OCI-LY7 (cell line): ENCODE data around the gene RBKS. TPM values are rescaled to one million over a fixed set of nuclear protein-coding genes. Genes with fewer than 3 reads are reported as not detected.

Source experiments
- BruUV-seq: library from RNA; stranded (reverse); fragments of 400-500 nt; replicated peaks from 2 replicates; lab custom pipeline; 2021; lab: Mats Ljungman, UMichigan
- CTCF ChIA-PET: fragments of 300-600 bp; sonication (Branson Sonifier 250); formaldehyde crosslinking; loops from one replicate; lab custom pipeline; 2022; ENCODE audit warnings: antibody characterized with exemption; ENCODE audit not compliant: unreplicated experiment; lab: Charles Lee
- POLR2A ChIA-PET: fragments of 300-600 bp; sonication (Branson Sonifier 250); formaldehyde crosslinking; loops from one replicate; lab custom pipeline; 2022; ENCODE audit warnings: antibody characterized with exemption; lab: Charles Lee
- DNase-seq: peaks from one replicate; pipeline ENCODE4 v3.0.0-alpha.2; 2015; ENCODE audit warnings: low spot score
- H2AFZ ChIP-seq: fragments of 200-600 bp; sonication (generic), shearing (Covaris generic); 2 replicates; pipeline ENCODE4 v1.6.1; 2014; ENCODE audit warnings: mild to moderate bottlenecking, antibody characterized with exemption, low read length, moderate library complexity
- H3K27ac ChIP-seq: fragments of 200-600 bp; sonication (generic); 2 replicates; pipeline ENCODE4 v1.5.1; 2014; ENCODE audit warnings: mixed run types, low read depth, mild to moderate bottlenecking, moderate library complexity, low read length, inconsistent platforms; ENCODE audit not compliant: poor library complexity, severe bottlenecking
- H3K36me3 ChIP-seq: fragments of 200-600 bp; sonication (generic); 2 replicates; pipeline ENCODE4 v1.6.1; 2014; ENCODE audit warnings: mild to moderate bottlenecking, antibody characterized with exemption, low read length, moderate library complexity, mixed read lengths; ENCODE audit not compliant: insufficient read depth
- H3K4me1 ChIP-seq: fragments of 200-600 bp; sonication (generic); 2 replicates; pipeline ENCODE4 v1.5.1; 2014; ENCODE audit warnings: mild to moderate bottlenecking, low read length; ENCODE audit not compliant: insufficient read depth, poor library complexity, severe bottlenecking
- H3K4me2 ChIP-seq: fragments of 200-600 bp; sonication (generic); 2 replicates; pipeline ENCODE4 v1.6.1; 2014; ENCODE audit warnings: mild to moderate bottlenecking, low read length
- H3K4me3 ChIP-seq: fragments of 200-600 bp; sonication (generic); 2 replicates; pipeline ENCODE4 v1.5.1; 2014; ENCODE audit warnings: mild to moderate bottlenecking, low read depth, low read length; ENCODE audit not compliant: poor library complexity, severe bottlenecking
- H3K79me2 ChIP-seq: fragments of 200-600 bp; sonication (generic); 2 replicates; pipeline ENCODE4 v1.6.1; 2016; ENCODE audit warnings: low read depth, mild to moderate bottlenecking, low read length, moderate library complexity, mixed read lengths; ENCODE audit not compliant: insufficient read depth
- H3K9me2 ChIP-seq: fragments of 200-600 bp; sonication (generic); 2 replicates; pipeline ENCODE4 v1.6.1; 2016; ENCODE audit warnings: mild to moderate bottlenecking, low read length, mixed read lengths; ENCODE audit not compliant: insufficient read depth
- H3K9me3 ChIP-seq: fragments of 200-600 bp; sonication (generic); 2 replicates; pipeline ENCODE4 v1.6.1; 2014; ENCODE audit warnings: mild to moderate bottlenecking, mixed run types, low read length, mixed read lengths
- H4K20me1 ChIP-seq: fragments of 200-600 bp; sonication (generic); 2 replicates; pipeline ENCODE4 v1.6.1; 2014; ENCODE audit warnings: mild to moderate bottlenecking, antibody characterized with exemption, low read length, moderate library complexity, mixed read lengths; ENCODE audit not compliant: insufficient read depth
- EZH2phosphoT487 ChIP-seq: fragments of 200-600 bp; sonication (generic); IDR thresholded peaks from 2 replicates; pipeline ENCODE4 v1.6.1; 2018; ENCODE audit warnings: low read depth, borderline replicate concordance, mild to moderate bottlenecking, mixed run types, antibody characterized with exemption, low read length, moderate library complexity, mixed read lengths
- intact Hi-C: fragments of 100-400 bp; cut with micrococcal nuclease; formaldehyde crosslinking; loops from one replicate; pipeline ENCODE4 v1.10.0; 2022; ENCODE audit not compliant: unreplicated experiment
- total RNA-seq, 2 experiments: library from RNA; depleted of rRNA in 1 of 2; stranded (reverse); fragments of >200 nt in 1 of 2; shearing (Covaris generic) in 1 of 2; gene quantifications; 2 replicates each; pipeline ENCODE4 v1.2.3, GENCODE V29; 2014 to 2022
- TF ChIP-seq, protein P1 (sequence below): fragments of 200-600 bp; sonication (generic); conservative IDR thresholded peaks from 2 replicates; pipeline ENCODE4 v1.5.1; 2014; ENCODE audit warnings: mild to moderate bottlenecking, antibody characterized with exemption, low read length, moderate library complexity, mixed read lengths

Gene RBKS
- total RNA-seq, 2 experiments from 2014 or later: 1.1 TPM

DNA sequence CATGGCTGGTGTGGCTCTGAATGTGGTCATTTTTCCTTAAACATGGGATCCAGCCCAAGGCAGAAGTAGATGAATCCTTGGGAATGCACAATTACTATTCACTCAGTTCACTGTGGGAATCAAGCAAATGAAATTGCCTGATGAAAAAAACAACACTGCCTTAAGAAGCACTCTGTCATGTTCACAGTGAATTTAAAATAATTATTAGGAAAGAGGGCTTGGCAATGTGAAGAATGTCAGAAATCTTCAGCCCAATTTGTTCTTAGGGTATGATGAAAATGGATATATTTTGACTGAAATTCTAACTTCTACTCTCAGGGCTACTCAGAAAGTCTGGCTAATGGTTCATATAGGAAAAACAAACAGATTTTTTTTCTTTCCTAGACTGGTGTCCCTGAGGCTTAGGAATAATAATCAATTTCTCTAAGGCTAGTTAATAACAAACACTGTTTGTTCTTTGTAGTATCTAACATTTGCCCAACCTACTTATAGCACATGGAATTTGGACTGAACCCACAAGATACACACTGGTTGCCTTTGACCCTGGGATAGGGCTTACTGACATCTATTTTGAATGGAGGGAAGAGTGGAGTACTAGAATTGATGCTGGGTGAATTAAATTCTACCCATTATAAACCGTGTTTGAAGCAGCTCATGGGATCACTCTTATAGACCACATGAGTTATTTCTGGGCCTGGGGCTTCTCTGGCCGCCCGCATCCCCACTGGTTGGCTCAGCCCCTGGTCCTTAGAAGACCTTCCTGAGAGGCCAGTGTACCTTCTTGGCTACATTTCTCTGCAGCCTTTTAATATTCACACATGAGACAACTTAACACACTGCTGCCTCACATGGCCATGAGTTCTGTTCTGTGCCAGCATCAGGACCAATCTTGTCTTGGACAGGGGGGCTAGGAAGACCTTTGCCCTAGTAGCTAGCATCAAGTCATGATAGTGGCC lies 127.0 kb downstream of the RBKS start:
- Histone ChIP-seq H3K9me3 (no peaks in the 10 kb centered on the region), H3K79me2 (no peaks in the 10 kb centered on the region), H3K27ac (no peak overlapping the region), H3K4me3 (no peak overlapping the region), H2AFZ (no peak overlapping the region), H3K4me1 (no peaks in the 10 kb centered on the region), H3K9me2 (no peaks in the 10 kb centered on the region), H3K36me3 (no peaks in the 10 kb centered on the region), H4K20me1 (no peaks in the 10 kb centered on the region), H3K4me2 (no peak overlapping the region)
- CTCF ChIA-PET: no interaction called here
- TF ChIP-seq EZH2phosphoT487: no peak
- TF ChIP-seq, protein P1, sequence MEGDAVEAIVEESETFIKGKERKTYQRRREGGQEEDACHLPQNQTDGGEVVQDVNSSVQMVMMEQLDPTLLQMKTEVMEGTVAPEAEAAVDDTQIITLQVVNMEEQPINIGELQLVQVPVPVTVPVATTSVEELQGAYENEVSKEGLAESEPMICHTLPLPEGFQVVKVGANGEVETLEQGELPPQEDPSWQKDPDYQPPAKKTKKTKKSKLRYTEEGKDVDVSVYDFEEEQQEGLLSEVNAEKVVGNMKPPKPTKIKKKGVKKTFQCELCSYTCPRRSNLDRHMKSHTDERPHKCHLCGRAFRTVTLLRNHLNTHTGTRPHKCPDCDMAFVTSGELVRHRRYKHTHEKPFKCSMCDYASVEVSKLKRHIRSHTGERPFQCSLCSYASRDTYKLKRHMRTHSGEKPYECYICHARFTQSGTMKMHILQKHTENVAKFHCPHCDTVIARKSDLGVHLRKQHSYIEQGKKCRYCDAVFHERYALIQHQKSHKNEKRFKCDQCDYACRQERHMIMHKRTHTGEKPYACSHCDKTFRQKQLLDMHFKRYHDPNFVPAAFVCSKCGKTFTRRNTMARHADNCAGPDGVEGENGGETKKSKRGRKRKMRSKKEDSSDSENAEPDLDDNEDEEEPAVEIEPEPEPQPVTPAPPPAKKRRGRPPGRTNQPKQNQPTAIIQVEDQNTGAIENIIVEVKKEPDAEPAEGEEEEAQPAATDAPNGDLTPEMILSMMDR: no peak
- BruUV-seq: no TSS peak
- POLR2A ChIA-PET: interaction anchor here (0.7 kb wide), 1 partner anchor 510 kb away, joined by 5 read pairs; no protein-coding TSS in a partner anchor
- DNase-seq: no peak
- intact Hi-C loops: no loop called here

- no peaks in the 10 kb centered on the region for H4K20me1 ChIP-seq
- no peak overlapping the region for H3K4me3 ChIP-seq
- no peaks in the 10 kb centered on the region for H3K79me2 ChIP-seq
- no peak for DNase-seq
- no peak for TF ChIP-seq EZH2phosphoT487
- TF ChIP-seq, protein P1: no peak
- H3K9me3 ChIP-seq: no peaks in the 10 kb centered on the region
- intact Hi-C loops: no loop called here
- no peak overlapping the region for H3K4me2 ChIP-seq
- H2AFZ ChIP-seq: no peak overlapping the region
- no peaks in the 10 kb centered on the region for H3K4me1 ChIP-seq
- CTCF ChIA-PET: no interaction called here
- H3K9me2 ChIP-seq: no peaks in the 10 kb centered on the region
- POLR2A ChIA-PET: no interaction called here
- no TSS peak for BruUV-seq
- no peak overlapping the region for H3K27ac ChIP-seq
- no peaks in the 10 kb centered on the region for H3K36me3 ChIP-seq
Observed at GRCh38 chr2:27756544-27757498, 133.4 kb downstream of the RBKS start.
